Adipocyte (in vitro differentiated cells): Measurements from ENCODE around the gene DYSF.

Experiments
- DNase-seq: peaks from one replicate; pipeline ENCODE4 v3.0.0-alpha.2; 2015; ENCODE audit warnings: low read depth
- H3K27me3 ChIP-seq: replicated peaks from 2 replicates; pipeline ENCODE4 v1.7.0; 2013; ENCODE audit warnings: mild to moderate bottlenecking, low read length, moderate library complexity; ENCODE audit not compliant: control insufficient read depth, insufficient read depth
- H3K36me3 ChIP-seq: 2 replicates; pipeline ENCODE4 v1.7.0; 2013; ENCODE audit warnings: low read length, mild to moderate bottlenecking, moderate library complexity; ENCODE audit not compliant: control insufficient read depth, insufficient read depth, severe bottlenecking
- H3K4me1 ChIP-seq: 2 replicates; pipeline ENCODE4 v1.7.0; 2013; ENCODE audit warnings: mild to moderate bottlenecking, low read length, moderate library complexity; ENCODE audit not compliant: control insufficient read depth, insufficient read depth
- H3K4me3 ChIP-seq: 2 replicates; pipeline ENCODE4 v1.7.0; 2013; ENCODE audit warnings: mild to moderate bottlenecking, low read length, moderate library complexity
- H3K9ac ChIP-seq: 2 replicates; pipeline ENCODE4 v1.7.0; 2013; ENCODE audit warnings: mild to moderate bottlenecking, low read length, moderate library complexity
- H3K9me3 ChIP-seq: 2 replicates; pipeline ENCODE4 v1.7.0; 2013; ENCODE audit warnings: mild to moderate bottlenecking, low read length, moderate library complexity; ENCODE audit not compliant: control insufficient read depth

The DYSF gene

DNA sequence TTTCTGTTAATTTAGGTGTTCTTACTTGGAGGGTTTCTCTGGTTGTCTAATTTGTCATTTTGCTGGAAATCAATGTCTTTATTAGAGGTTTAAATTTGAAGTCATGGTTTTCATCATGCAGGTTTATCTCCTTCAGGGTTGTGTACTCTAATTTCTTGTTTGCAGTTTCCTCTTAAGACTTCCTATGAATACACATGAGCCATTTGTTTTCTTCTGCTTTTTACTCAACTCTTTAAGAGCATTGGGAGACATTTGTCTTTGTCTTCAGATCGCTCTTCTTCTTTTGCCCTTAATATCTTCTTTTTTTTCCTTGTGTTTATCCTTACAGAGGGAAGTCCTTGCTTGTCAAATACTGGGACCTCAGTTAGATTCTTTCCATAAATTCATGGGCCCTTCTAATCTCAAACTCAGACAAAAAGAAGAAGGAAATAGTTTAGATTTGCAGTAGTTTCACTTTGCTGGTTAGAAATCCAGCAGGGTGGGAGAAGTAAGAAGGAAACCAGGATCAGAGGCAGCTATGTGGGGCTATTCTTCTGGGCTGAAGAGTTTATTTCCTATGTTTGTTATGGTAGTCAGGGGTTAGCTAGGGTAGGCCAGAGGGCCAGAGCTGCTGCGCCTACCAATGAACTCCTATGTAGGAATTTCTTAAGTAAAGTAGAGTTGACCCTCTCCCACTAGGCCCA is 176.6 kb downstream of the DYSF start:
- Histone ChIP-seq H3K9ac (no peak overlapping the region), H3K27me3 (peaks cover 4% of the 10 kb centered on the region), H3K4me1 (peaks cover 15% of the 10 kb centered on the region), H3K9me3 (peaks cover 7% of the 10 kb centered on the region), H3K36me3 (no peaks in the 10 kb centered on the region), H3K4me3 (no peak overlapping the region)
- DNase-seq, result no peak

DNA sequence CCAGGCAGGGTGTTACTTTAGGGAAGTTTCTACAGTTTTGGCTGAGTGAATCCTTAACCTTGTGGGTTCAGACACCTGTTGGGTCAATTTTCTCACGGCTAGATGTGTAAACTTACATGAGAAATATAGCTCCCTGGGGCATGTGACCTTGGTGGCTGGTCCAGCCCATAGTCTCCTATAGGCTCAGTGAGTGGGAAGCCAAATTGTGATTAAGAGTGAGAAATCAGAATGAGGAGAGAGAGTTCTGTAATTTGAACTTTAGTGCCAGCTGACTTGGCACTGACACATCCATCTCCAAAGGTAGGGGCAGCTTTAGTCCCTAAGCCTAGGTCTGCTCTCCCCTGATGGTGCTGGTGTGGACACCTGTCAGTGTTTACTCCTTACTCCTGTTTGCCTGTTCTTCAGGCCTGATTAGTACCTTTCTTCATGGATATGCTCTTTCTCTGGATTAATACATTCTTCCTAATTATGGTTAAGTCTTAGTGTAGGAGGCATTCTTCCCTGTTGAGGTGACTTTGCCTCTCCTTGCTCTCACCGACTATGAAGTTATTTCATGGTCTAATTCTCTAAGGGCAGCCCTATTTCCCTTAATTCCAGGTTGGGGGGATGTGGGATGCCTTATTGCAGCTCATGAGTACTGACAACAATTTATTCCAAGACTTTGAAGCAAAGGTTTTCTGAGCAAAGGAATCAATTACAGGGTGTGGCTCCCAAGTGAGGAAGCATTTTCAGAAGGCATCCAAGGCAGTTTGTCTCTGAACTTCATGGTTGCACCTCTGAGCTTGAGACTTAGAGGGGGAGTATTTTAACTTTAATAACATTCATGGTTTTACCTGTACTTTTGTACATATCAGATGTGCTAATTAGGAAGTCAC is 177.3 kb downstream of the DYSF start:
- Histone ChIP-seq H3K4me1 (peaks cover 15% of the 10 kb centered on the region), H3K9ac (no peak overlapping the region), H3K27me3 (peaks cover 5% of the 10 kb centered on the region), H3K9me3 (peaks cover 7% of the 10 kb centered on the region), H3K4me3 (peak overlapping the region; percentile 72), H3K36me3 (no peaks in the 10 kb centered on the region)
- no peak for DNase-seq

DNA sequence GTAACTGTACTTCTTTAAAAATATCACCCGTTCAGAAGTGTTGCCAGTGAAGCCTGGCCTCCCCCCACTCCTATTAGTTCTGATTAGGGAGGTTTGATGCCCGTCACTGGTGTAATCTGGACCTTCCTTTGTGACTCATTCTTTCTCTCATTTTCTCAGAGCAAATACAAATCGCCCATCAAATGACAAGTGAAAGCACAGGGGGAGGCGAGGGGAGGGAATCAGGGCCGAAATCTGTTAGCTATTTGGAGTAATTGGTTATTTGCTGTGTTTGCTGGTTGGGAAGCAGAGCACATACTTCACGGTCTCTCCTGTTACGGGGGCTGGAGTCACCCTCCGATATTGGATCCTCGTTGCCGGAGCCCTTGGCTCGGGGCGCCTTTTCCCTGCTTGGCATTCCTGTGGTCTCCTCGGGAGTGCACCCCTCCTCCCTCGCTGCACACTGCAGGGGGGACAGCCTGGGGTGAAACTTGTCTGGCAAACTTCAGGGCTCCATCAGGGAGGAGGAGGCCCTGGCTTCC is 178.1 kb downstream of the DYSF start:
- DNase-seq, result peak; percentile 90
- H3K4me3 ChIP-seq, result peak overlapping the region; percentile 72
- H3K4me1 ChIP-seq, result peaks cover 15% of the 10 kb centered on the region
- H3K36me3 ChIP-seq, result no peaks in the 10 kb centered on the region
- peaks cover 7% of the 10 kb centered on the region for H3K9me3 ChIP-seq
- peak overlapping the region; percentile 17 for H3K9ac ChIP-seq
- peaks cover 13% of the 10 kb centered on the region for H3K27me3 ChIP-seq

DNA sequence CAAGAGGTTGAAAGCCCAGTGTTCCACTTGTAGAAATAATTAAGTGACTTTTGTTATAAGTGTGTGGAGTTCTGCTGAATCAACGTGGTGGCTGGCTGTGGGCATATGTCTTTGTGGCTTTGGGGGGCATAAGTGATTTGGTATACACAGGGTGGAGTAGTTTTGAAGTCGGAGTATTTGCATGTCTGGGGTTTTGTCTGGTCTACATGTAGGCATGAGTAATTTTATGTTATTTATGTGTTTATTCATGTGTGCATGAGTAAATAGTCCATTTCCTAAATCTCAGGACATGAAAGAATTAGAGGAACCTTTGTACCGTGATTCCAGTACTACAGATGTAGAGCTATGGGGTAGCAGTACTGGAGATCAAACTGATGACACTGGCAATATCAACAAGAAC is 179.7 kb downstream of the DYSF start:
- H3K4me1 ChIP-seq, result peaks cover 15% of the 10 kb centered on the region
- H3K4me3 ChIP-seq, result no peak overlapping the region
- no peak for DNase-seq
- no peaks in the 10 kb centered on the region for H3K36me3 ChIP-seq
- no peak overlapping the region for H3K9ac ChIP-seq
- peaks cover 17% of the 10 kb centered on the region for H3K27me3 ChIP-seq
- H3K9me3 ChIP-seq, result peaks cover 7% of the 10 kb centered on the region

DNA sequence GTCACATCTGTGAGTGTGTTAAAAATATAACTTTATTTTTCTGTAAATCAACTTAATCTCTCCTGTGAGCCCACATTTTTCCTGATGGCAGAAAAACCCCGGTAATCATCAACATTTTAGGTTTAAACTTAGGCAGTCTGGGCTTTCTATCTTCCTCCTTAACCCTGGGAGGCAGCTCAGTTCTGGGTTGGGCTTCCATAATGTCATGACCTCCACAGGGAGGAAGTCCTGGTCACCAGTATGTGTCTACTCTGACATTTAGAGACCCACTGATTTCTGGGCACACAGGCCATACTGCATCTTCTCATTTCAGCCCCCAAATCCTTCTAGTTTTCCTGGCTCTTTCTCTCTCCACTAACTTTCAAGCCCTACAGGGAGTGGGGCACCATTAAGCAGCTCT is 181.2 kb downstream of the DYSF start:
- H3K36me3 ChIP-seq, result no peaks in the 10 kb centered on the region
- peaks cover 2% of the 10 kb centered on the region for H3K9me3 ChIP-seq
- H3K4me1 ChIP-seq, result peaks cover 15% of the 10 kb centered on the region
- no peak overlapping the region for H3K4me3 ChIP-seq
- DNase-seq, result no peak
- no peak overlapping the region for H3K9ac ChIP-seq
- peaks cover 17% of the 10 kb centered on the region for H3K27me3 ChIP-seq

DNA sequence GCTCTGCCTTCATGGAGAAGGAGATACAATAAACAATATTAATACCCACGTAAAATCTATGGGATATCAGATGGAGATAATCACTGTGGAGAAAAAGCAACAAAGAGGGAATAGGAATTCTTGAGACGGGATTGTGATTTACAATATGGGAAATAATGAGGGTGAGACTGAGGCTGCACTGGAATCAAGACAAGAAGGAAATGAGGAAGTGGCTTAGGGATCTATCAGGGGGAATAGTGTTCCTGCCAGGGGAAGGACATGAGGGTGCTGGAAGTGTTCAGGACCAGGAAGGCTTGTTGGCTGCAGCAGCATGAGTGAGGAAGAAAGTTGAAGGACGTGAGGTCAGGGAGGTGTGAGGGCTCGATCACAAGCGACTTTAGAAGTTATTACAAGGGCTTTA is 182.4 kb downstream of the DYSF start:
- H3K9ac ChIP-seq, result no peak overlapping the region
- no peaks in the 10 kb centered on the region for H3K36me3 ChIP-seq
- no peaks in the 10 kb centered on the region for H3K9me3 ChIP-seq
- H3K4me1 ChIP-seq, result peaks cover 12% of the 10 kb centered on the region
- H3K4me3 ChIP-seq, result no peak overlapping the region
- DNase-seq, result no peak
- peaks cover 17% of the 10 kb centered on the region for H3K27me3 ChIP-seq

DNA sequence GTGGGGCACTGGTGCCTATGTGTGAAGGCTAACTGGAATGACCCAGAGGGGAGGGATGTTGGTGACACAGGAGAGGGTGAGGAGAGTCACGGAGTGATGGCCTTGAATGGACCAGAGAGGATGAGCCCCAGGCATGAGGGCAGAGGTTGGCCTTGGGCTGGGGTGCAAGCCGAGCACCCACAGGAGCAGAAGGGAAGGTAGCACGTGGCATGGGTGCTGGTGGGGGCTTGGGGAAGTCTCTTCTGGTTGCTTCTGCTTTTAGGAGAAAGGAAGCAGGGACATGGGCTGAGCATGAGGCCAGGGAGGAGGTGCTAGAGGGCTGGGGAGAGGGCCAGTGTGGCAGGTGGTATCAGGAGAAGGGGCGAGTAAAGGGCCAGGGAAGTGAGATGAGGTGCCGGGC is 183.8 kb downstream of the DYSF start:
- Histone ChIP-seq H3K27me3 (peaks cover 17% of the 10 kb centered on the region), H3K9ac (no peak overlapping the region), H3K9me3 (no peaks in the 10 kb centered on the region), H3K36me3 (no peaks in the 10 kb centered on the region), H3K4me3 (no peak overlapping the region), H3K4me1 (no peaks in the 10 kb centered on the region)
- DNase-seq, result no peak

DNA sequence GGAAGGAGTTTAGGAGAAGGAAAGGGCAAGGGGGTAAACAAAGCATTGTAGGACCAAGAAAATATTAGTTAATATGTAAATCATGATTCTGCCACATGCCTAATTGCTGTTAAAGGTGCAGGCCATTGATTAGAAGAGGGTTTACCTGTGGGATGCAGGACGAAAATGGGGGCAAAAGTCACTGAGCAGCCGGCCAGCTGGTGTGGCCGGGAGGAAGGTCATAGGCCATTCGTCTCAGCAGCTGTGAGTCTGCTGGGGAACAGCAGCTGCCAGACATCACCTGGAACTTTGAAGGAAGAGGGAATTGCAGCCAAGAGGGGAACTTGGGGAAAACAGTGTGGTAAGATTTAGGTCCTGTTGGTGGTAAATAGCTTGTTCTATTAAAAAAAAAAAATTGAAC is 184.4 kb downstream of the DYSF start:
- Histone ChIP-seq H3K36me3 (no peaks in the 10 kb centered on the region), H3K9ac (no peak overlapping the region), H3K9me3 (no peaks in the 10 kb centered on the region), H3K4me3 (no peak overlapping the region), H3K27me3 (peaks cover 17% of the 10 kb centered on the region), H3K4me1 (no peaks in the 10 kb centered on the region)
- DNase-seq, result no peak

DNA sequence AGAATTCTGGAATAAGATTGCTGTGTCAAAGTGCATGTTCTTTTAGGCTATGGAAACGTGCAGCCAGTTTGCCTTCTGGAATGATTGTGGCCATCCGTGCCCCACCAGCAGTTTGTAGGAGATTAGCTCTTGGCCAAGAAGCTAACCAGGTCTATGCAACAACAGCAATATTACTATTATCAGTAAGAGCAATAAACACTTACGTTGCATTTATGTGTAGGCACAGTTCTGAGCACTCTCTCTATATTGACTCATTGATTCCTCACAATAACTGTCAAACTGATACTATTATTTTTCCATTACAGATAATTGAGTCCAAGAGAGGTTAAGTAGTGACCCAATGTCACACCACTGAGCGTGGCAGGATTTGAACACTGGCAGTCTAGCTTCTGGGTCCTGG is 186.4 kb downstream of the DYSF start:
- Histone ChIP-seq H3K36me3 (no peaks in the 10 kb centered on the region), H3K4me3 (no peak overlapping the region), H3K4me1 (peaks cover 5% of the 10 kb centered on the region), H3K27me3 (peaks cover 15% of the 10 kb centered on the region), H3K9ac (no peak overlapping the region), H3K9me3 (no peaks in the 10 kb centered on the region)
- DNase-seq, result no peak

DNA sequence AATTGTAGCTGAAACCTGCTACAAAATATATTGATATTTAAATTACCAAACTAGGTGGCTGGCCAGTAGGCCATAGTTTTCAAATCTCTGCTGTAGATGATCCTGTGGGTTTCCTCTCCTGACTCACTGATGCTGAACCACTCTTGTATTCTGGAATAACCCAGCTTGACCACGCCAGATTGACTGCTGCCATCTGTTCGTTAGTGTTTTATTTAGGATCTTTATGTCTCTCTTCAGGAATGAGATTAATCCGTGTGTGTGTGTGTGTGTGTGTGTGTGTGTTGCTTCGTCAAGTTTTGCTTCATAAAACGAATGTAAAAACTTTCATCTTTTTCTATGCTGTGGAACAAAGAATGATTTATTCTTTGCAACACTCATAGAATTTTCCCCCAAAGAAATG is 187.1 kb downstream of the DYSF start:
- no peak for DNase-seq
- Histone ChIP-seq H3K4me3 (no peak overlapping the region), H3K4me1 (peaks cover 7% of the 10 kb centered on the region), H3K27me3 (peaks cover 12% of the 10 kb centered on the region), H3K9ac (no peak overlapping the region), H3K36me3 (no peaks in the 10 kb centered on the region), H3K9me3 (no peaks in the 10 kb centered on the region)

DNA sequence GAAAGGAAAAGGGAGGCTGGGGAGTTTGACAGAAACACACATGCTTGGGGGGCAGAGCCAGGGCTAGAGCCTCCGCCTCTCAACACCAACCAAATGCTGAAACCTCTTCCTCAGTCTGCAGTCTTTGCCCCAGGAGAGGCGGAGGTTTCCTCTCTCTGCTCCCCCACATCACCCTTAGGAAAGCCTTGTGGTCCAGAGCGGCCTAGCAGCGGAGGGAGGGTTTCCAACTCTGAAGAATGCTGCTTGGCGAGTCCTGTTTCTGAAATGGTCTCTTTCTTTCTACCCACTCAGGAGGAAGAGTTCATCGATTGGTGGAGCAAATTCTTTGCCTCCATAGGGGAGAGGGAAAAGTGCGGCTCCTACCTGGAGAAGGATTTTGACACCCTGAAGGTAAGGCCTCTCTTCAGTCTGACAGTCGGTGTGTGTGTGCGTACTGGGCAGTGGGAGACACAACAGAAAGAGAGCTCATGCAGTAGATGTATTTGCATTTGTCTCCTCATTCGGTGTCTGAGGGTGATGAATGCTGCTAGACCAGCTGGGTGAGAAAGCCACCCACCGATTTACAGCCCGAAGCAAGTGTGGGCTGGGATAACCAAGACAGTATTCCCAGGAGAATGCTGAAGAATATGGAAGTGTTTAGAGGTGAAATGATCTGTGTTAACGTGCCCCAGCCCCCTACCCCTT is 190.5 kb downstream of the DYSF start:
- peaks cover 8% of the 10 kb centered on the region for H3K9me3 ChIP-seq
- DNase-seq, result no peak
- H3K9ac ChIP-seq, result no peak overlapping the region
- H3K36me3 ChIP-seq, result no peaks in the 10 kb centered on the region
- peaks cover 19% of the 10 kb centered on the region for H3K4me1 ChIP-seq
- no peaks in the 10 kb centered on the region for H3K27me3 ChIP-seq
- no peak overlapping the region for H3K4me3 ChIP-seq
